K562 (cell line): ENCODE results near the gene C5AR2. TPM values are rescaled to one million over a fixed set of nuclear protein-coding genes. Genes with fewer than 3 reads are reported as not detected.

ENCODE experiments used
- ATF7 ChIP-seq: fragments of 450-650 bp; IDR thresholded peaks from 2 replicates; pipeline ENCODE4 v1.7.1; 2014; ENCODE audit warnings: mild to moderate bottlenecking, moderate library complexity
- BDP1 ChIP-seq: IDR thresholded peaks from 3 replicates; pipeline ENCODE4 v1.6.1; 2011; ENCODE audit not compliant: insufficient read length, insufficient read depth
- CREM ChIP-seq: IDR thresholded peaks from 2 replicates; pipeline ENCODE4 v1.6.1; 2014; ENCODE audit warnings: antibody characterized with exemption, low read depth
- CTCFL ChIP-seq: IDR thresholded peaks from 2 replicates; pipeline ENCODE4 v1.6.1; 2011; ENCODE audit warnings: borderline replicate concordance, low read depth, mild to moderate bottlenecking, moderate library complexity, low read length; ENCODE audit not compliant: insufficient read depth, poor library complexity, severe bottlenecking
- ETV5 ChIP-seq: sonication (generic); formaldehyde crosslinking; IDR thresholded peaks from 2 replicates; pipeline ENCODE4 v1.4.0; 2020; ENCODE audit warnings: low read depth, mild to moderate bottlenecking, missing genetic modification reagents
- JUND ChIP-seq, 2 experiments: IDR thresholded peaks; 2 replicates in 1 of 2; 3 replicates in 1 of 2; pipeline ENCODE4 v1.6.1; 2011; ENCODE audit warnings: borderline replicate concordance in 2 of 2, low read depth in 2 of 2, low read length in 2 of 2, improper control_type of control experiment in 1 of 2, missing biosample characterization in 1 of 2, missing genetic modification characterization in 1 of 2, missing genetic modification reagents in 1 of 2
- KLF6 ChIP-seq: fragments of 250-450 bp; sonication (Bioruptor Pico); IDR thresholded peaks from 2 replicates; pipeline ENCODE4 v1.4.0; 2020; ENCODE audit warnings: mild to moderate bottlenecking, moderate library complexity, borderline replicate concordance
- PML ChIP-seq: IDR thresholded peaks from 2 replicates; pipeline ENCODE4 v1.6.1; 2012; ENCODE audit warnings: low read length, inconsistent platforms
- RAD21 ChIP-seq, 2 experiments: fragments of 250-450 bp in 1 of 2; fragments of 450-650 bp in 1 of 2; sonication (Bioruptor Pico) in 1 of 2; formaldehyde crosslinking in 1 of 2; IDR thresholded peaks in 1 of 2; conservative IDR thresholded peaks in 1 of 2; 2 replicates each; pipeline versions ENCODE4 v1.4.0 to v1.8.0; 2020 to 2022; ENCODE audit warnings: mild to moderate bottlenecking in 2 of 2, moderate library complexity in 1 of 2
- RB1 ChIP-seq: fragments of 450-650 bp; IDR thresholded peaks from 2 replicates; pipeline ENCODE4 v1.6.1; 2017; ENCODE audit warnings: low read depth, mild to moderate bottlenecking
- SAP30 ChIP-seq: fragments of 200-600 bp; sonication (generic); IDR thresholded peaks from 2 replicates; pipeline ENCODE4 v1.6.1; 2012; ENCODE audit warnings: borderline replicate concordance, low read depth, mild to moderate bottlenecking, moderate library complexity, low read length, control low read depth, inconsistent platforms; ENCODE audit not compliant: insufficient read depth, poor library complexity, severe bottlenecking
- SMC3 ChIP-seq: conservative IDR thresholded peaks from 2 replicates; pipeline ENCODE4 v1.6.1; 2011; ENCODE audit warnings: low read depth, low read length, improper control_type of control experiment; ENCODE audit not compliant: insufficient read depth
- SPI1 ChIP-seq: IDR thresholded peaks from 2 replicates; pipeline ENCODE4 v1.6.1; 2011; ENCODE audit warnings: low read depth, low read length, control low read depth, borderline replicate concordance
- STAG1 ChIP-seq: sonication (generic); formaldehyde crosslinking; IDR thresholded peaks from 2 replicates; pipeline ENCODE4 v1.5.0; 2020; ENCODE audit warnings: missing genetic modification reagents, borderline replicate concordance
- ZFP91 ChIP-seq: sonication (generic); formaldehyde crosslinking; IDR thresholded peaks from 2 replicates; pipeline ENCODE4 v1.8.0; 2022; ENCODE audit warnings: mild to moderate bottlenecking, missing genetic modification reagents
- ZNF518B ChIP-seq: fragments of 250-450 bp; sonication (Bioruptor Pico); IDR thresholded peaks from 2 replicates; pipeline ENCODE4 v1.5.0; 2021; ENCODE audit warnings: mild to moderate bottlenecking, moderate library complexity
- polyA plus RNA-seq, 8 experiments: library from polyadenylated mRNA; depleted of rRNA in 4 of 8; stranded (reverse) in 5 of 8; unstranded in 3 of 8; fragments of >200 nt; fragmentation: Nextera tagmentation in 2 of 8; fragmentation: Illumina TruSeq in 1 of 8; extraction: Ambion mirVana in 2 of 8; extraction: Trizol in 1 of 8; gene quantifications; 2 replicates each; pipeline versions ENCODE4 v1.2.1 to v1.2.3, GENCODE V29; 2011 to 2014; ENCODE audit warnings: inconsistent platforms in 1 of 8, missing spikeins in 1 of 8
- total RNA-seq, 7 experiments: library from RNA; depleted of rRNA in 6 of 7; stranded (reverse); fragments of >200 nt in 6 of 7; fragmentation: Illumina TruSeq in 2 of 7; extraction: Trizol in 2 of 7; gene quantifications; 2 replicates each; pipeline versions ENCODE4 v1.2.1 to v1.2.3, GENCODE V29; 2011 to 2021; ENCODE audit warnings: low replicate concordance in 1 of 7
- TF ChIP-seq, protein P1 (sequence below): fragments of 450-650 bp; IDR thresholded peaks from 2 replicates; pipeline ENCODE4 v1.6.1; 2014; ENCODE audit warnings: low read depth, mild to moderate bottlenecking, moderate library complexity, borderline replicate concordance

C5AR2 gene
- total and polyA plus RNA-seq, 9 of the 15 experiments (the other 6 are each of a cell fraction or from before 2014, with no cell fraction given) = 0.01 to 1.1 (median 0.13) TPM

DNA sequence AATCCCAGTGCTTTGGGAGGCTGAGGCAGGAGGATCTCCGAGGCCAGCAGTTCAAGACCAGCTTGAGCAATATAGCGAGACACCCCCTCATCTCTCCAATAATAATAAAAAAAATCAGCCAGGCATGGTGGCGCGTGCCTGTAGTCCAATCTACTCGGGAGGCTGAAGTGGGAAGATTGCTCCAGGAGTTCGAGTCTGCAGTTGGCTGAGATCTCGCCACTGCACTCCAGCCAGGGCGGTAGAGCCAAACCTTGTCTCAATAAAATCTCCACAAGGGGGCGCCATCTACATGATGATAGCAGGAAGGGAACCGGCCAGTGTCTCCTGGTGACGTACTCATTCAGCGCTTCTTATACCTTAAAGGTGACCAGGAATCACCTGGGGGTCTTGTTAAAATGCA lies 35.9 kb upstream of the C5AR2 start (continued):
- TF ChIP-seq, protein P1, sequence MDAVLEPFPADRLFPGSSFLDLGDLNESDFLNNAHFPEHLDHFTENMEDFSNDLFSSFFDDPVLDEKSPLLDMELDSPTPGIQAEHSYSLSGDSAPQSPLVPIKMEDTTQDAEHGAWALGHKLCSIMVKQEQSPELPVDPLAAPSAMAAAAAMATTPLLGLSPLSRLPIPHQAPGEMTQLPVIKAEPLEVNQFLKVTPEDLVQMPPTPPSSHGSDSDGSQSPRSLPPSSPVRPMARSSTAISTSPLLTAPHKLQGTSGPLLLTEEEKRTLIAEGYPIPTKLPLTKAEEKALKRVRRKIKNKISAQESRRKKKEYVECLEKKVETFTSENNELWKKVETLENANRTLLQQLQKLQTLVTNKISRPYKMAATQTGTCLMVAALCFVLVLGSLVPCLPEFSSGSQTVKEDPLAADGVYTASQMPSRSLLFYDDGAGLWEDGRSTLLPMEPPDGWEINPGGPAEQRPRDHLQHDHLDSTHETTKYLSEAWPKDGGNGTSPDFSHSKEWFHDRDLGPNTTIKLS = no peak
- peak; percentile 45 for TF ChIP-seq CTCFL
- no peak for TF ChIP-seq ZNF518B
- TF ChIP-seq SPI1 = 0 out of 2 replicates have a peak, but pooled peaks have one; percentile 4
- TF ChIP-seq SAP30 = no peak
- TF ChIP-seq CREM = peak; percentile 92
- TF ChIP-seq RAD21 (CRISPR knock-in tag; conservative IDR thresholded peaks at IDR 0.05 in 1 of 2, IDR thresholded peaks at IDR 0.05 in 1 of 2) = peak; percentile 84 to 94
- TF ChIP-seq KLF6 = no peak
- no peak for TF ChIP-seq PML
- TF ChIP-seq ETV5 = 0 out of 2 replicates have a peak, but pooled peaks have one; percentile 22
- TF ChIP-seq BDP1 = no peak
- TF ChIP-seq ZFP91 (CRISPR knock-in tag) = 0 out of 2 replicates have a peak, but pooled peaks have one; percentile 76
- peak; percentile 90; the same call in 1 of the 2 replicates for TF ChIP-seq STAG1 (CRISPR knock-in tag)
- TF ChIP-seq ATF7 = peak; percentile 58
- peak; percentile 57; the same call in 1 of the 2 replicates for TF ChIP-seq RB1
- peak; percentile 61 for TF ChIP-seq JUND (IDR thresholded peaks at IDR 0.05; ENCODE audit: borderline replicate concordance, low read depth, low read length)
- no peak for TF ChIP-seq JUND (tag; IDR thresholded peaks at IDR 0.05; ENCODE audit: borderline replicate concordance, low read depth, low read length)
- TF ChIP-seq SMC3 = peak; percentile 96
